Measurements from ENCODE around the gene NAXD.

GRCh38 chr13:110669036-110669435 lies 53.7 kb downstream of the NAXD start:
- TF ChIP-seq EZH2phosphoT487 (IDR thresholded peaks at IDR 0.05; ENCODE audit: low read length), result no peak
- TF ChIP-seq, protein P1, sequence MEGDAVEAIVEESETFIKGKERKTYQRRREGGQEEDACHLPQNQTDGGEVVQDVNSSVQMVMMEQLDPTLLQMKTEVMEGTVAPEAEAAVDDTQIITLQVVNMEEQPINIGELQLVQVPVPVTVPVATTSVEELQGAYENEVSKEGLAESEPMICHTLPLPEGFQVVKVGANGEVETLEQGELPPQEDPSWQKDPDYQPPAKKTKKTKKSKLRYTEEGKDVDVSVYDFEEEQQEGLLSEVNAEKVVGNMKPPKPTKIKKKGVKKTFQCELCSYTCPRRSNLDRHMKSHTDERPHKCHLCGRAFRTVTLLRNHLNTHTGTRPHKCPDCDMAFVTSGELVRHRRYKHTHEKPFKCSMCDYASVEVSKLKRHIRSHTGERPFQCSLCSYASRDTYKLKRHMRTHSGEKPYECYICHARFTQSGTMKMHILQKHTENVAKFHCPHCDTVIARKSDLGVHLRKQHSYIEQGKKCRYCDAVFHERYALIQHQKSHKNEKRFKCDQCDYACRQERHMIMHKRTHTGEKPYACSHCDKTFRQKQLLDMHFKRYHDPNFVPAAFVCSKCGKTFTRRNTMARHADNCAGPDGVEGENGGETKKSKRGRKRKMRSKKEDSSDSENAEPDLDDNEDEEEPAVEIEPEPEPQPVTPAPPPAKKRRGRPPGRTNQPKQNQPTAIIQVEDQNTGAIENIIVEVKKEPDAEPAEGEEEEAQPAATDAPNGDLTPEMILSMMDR (IDR thresholded peaks at IDR 0.05; ENCODE audit: low read length), result no peak
